ENCODE measurements around the gene ATP2A3. TPM values are rescaled to one million over a fixed set of nuclear protein-coding genes. Genes with fewer than 3 reads are reported as not detected.

ATP2A3 gene
- polyA plus RNA-seq, 3 donors: 6.9 to 46.5 (median 9.5) TPM

- H3K9me3 ChIP-seq (replicated peaks in 1 of 2; ENCODE audit: control insufficient read depth in 1 of 2, insufficient read depth in 1 of 2, low read length in 2 of 2): no peaks in the 10 kb centered on the region
- peaks cover under 1% of the 10 kb centered on the region for H3K79me2 ChIP-seq (ENCODE audit: insufficient read depth, low read length)
- no peaks in the 10 kb centered on the region for H4K20me1 ChIP-seq (ENCODE audit: insufficient read depth, low read length)
- Mint-ChIP-seq H3K9me3 (peaks cover 0 to 2% (median 0%) of the 10 kb centered on the region in 7 donors), H3K27ac (no peak overlapping the region), H3K36me3 (no peaks in the 10 kb centered on the region), H3K4me1 (peaks cover 26% of the 10 kb centered on the region), H3K4me3 (no peak overlapping the region), H3K27me3 (ENCODE audit: low read depth in 3 of 3) (peaks cover 13 to 27% (median 20%) of the 10 kb centered on the region in 3 donors)
- no peak for TF ChIP-seq CTCF (IDR thresholded peaks at IDR 0.05)
- no peak overlapping the region for H3K4me3 ChIP-seq (replicated peaks in 1 of 3; ENCODE audit: low read depth in 2 of 3, low read length in 3 of 3)
- 79% methylated on average over 8 of the region's 18 CpGs for WGBS (ENCODE audit: insufficient coverage)
- no peaks in the 10 kb centered on the region for H3K36me3 ChIP-seq (replicated peaks in 1 of 2; ENCODE audit: control insufficient read depth in 1 of 2, insufficient read depth in 2 of 2, low read length in 2 of 2)
- H3K4me1 ChIP-seq (ENCODE audit: control insufficient read depth in 1 of 2, insufficient read depth in 2 of 2, low read length in 2 of 2): peaks cover 23 to 32% of the 10 kb centered on the region in 2 donors
- H3K4me2 ChIP-seq (replicated peaks; ENCODE audit: extremely low read depth, low read length, poor library complexity, severe bottlenecking): no peak overlapping the region
- intact Hi-C loops (cut with micrococcal nuclease): no loop called here
- no peak for DNase-seq
- no peak overlapping the region for H3K27ac ChIP-seq (ENCODE audit: low read depth in 1 of 2, low read length in 2 of 2)
- no peak overlapping the region for H3K9ac ChIP-seq (ENCODE audit: insufficient read depth, low read length, poor library complexity, severe bottlenecking)
- H2AFZ ChIP-seq (ENCODE audit: insufficient read depth, low read depth, low read length, poor library complexity, severe bottlenecking): no peak overlapping the region
- peaks cover 0 to 4% of the 10 kb centered on the region in 2 donors for H3K27me3 ChIP-seq (ENCODE audit: control insufficient read depth in 2 of 2, insufficient read depth in 2 of 2, low read length in 2 of 2)
These were observed 4.8 kb upstream of the ATP2A3 start for GRCh38 chr17:3968886-3969524.

DNA sequence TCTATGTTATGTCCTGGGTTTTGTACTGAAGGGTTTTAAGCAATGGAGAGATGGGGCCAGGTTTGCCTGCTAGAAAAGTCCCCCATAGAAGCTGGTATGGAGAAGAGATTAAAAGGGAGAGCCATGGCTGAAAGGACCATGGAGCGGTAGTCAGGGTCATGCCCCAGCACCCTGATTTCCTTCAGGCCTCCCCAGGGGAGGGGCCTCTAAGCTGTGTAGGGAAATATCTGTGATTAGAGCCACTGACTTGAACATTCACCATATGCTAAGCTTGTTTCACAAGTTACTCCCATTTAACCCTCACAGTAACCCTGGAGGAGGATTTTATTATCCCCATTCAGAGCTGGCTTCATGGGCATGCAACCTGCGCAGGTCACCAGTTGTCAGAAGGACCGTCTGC is 3.8 kb upstream of the ATP2A3 start:
- H3K36me3 Mint-ChIP-seq: no peaks in the 10 kb centered on the region
- peaks cover 0 to 2% (median 0%) of the 10 kb centered on the region in 7 donors for H3K9me3 Mint-ChIP-seq
- Histone ChIP-seq H4K20me1 (ENCODE audit: insufficient read depth, low read length) (peaks cover 7% of the 10 kb centered on the region), H3K36me3 (replicated peaks in 1 of 2; ENCODE audit: control insufficient read depth in 1 of 2, insufficient read depth in 2 of 2, low read length in 2 of 2) (no peaks in the 10 kb centered on the region), H3K79me2 (ENCODE audit: insufficient read depth, low read length) (peaks cover 10% of the 10 kb centered on the region), H3K4me2 (replicated peaks; ENCODE audit: extremely low read depth, low read length, poor library complexity, severe bottlenecking) (no peak overlapping the region), H3K27ac (ENCODE audit: low read depth in 1 of 2, low read length in 2 of 2) (no peak overlapping the region), H3K9me3 (replicated peaks in 1 of 2; ENCODE audit: control insufficient read depth in 1 of 2, insufficient read depth in 1 of 2, low read length in 2 of 2) (no peaks in the 10 kb centered on the region), H3K4me3 (replicated peaks in 1 of 3; ENCODE audit: low read depth in 2 of 3, low read length in 3 of 3) (no peak overlapping the region), H3K9ac (ENCODE audit: insufficient read depth, low read length, poor library complexity, severe bottlenecking) (no peak overlapping the region), H3K27me3 (ENCODE audit: control insufficient read depth in 2 of 2, insufficient read depth in 2 of 2, low read length in 2 of 2) (peaks cover 0 to 4% of the 10 kb centered on the region in 2 donors), H3K4me1 (ENCODE audit: control insufficient read depth in 1 of 2, insufficient read depth in 2 of 2, low read length in 2 of 2) (peaks cover 26 to 34% of the 10 kb centered on the region in 2 donors), H2AFZ (ENCODE audit: insufficient read depth, low read depth, low read length, poor library complexity, severe bottlenecking) (no peak overlapping the region)
- peak overlapping the region in 1 of 7 donors; percentile 50 for H3K27ac Mint-ChIP-seq
- no peak for DNase-seq
- H3K4me1 Mint-ChIP-seq: peaks cover 26% of the 10 kb centered on the region
- TF ChIP-seq CTCF (IDR thresholded peaks at IDR 0.05): no peak
- no CpG with 5 or more reads among the region's 3 CpGs for WGBS (ENCODE audit: insufficient coverage)
- intact Hi-C loops (cut with micrococcal nuclease): no loop called here
- H3K4me3 Mint-ChIP-seq: no peak overlapping the region
- peaks cover 12 to 24% (median 17%) of the 10 kb centered on the region in 3 donors for H3K27me3 Mint-ChIP-seq (ENCODE audit: low read depth in 3 of 3)

All from CD14-positive monocyte (primary cell).